Upper lobe of left lung (tissue), 6 donors: Measurements from ENCODE around the gene SHISA7. TPM values are rescaled to one million over a fixed set of nuclear protein-coding genes. Genes with fewer than 3 reads are reported as not detected.

Experiments
- ATAC-seq, 2 donors: fragments of 200-7000 bp; cut with Tn5 transposase; one replicate each; pipeline ENCODE4 v1.9.1; 2022; ENCODE audit warnings: mild to moderate bottlenecking in 2 of 2, moderate library complexity in 2 of 2; ENCODE audit not compliant: low FRiP score in 2 of 2
- DNase-seq, 2 donors: peaks; one replicate each; pipeline ENCODE4 v3.0.0-alpha.2; 2019 to 2020
- H3K27ac ChIP-seq, 4 donors: fragments of 200-600 bp; sonication (generic); one replicate each; pipeline ENCODE4 v1.5.1; 2016 to 2019
- H3K27me3 ChIP-seq, 4 donors: fragments of 200-600 bp; sonication (generic); one replicate each; pipeline ENCODE4 v1.5.1; 2017 to 2019
- H3K36me3 ChIP-seq, 4 donors: fragments of 200-600 bp; sonication (generic); one replicate each; pipeline ENCODE4 v1.5.1; 2016 to 2019
- H3K4me1 ChIP-seq, 4 donors: fragments of 200-600 bp; sonication (generic); one replicate each; pipeline ENCODE4 v1.5.1; 2018 to 2019
- H3K4me3 ChIP-seq, 4 donors: fragments of 200-600 bp; sonication (generic); one replicate each; pipeline ENCODE4 v1.5.1; 2017 to 2019; ENCODE audit warnings: mild to moderate bottlenecking in 2 of 4, moderate library complexity in 1 of 4
- H3K9me3 ChIP-seq, 4 donors: fragments of 200-600 bp; sonication (generic); one replicate each; pipeline ENCODE4 v1.5.1; 2018 to 2019
- EP300 ChIP-seq, 4 donors: sonication (generic); formaldehyde crosslinking; IDR thresholded peaks; one replicate each; pipeline ENCODE4 v1.5.1; 2017; ENCODE audit warnings: antibody characterized with exemption in 4 of 4, control low read depth in 2 of 4
- POLR2A ChIP-seq, 4 donors: fragments of 450-650 bp; IDR thresholded peaks; one replicate each; pipeline ENCODE4 v1.5.1; 2016 to 2017; ENCODE audit warnings: antibody characterized with exemption in 4 of 4, mild to moderate bottlenecking in 2 of 4
- POLR2AphosphoS5 ChIP-seq, 2 donors: sonication (generic); formaldehyde crosslinking; IDR thresholded peaks; one replicate each; pipeline ENCODE4 v1.5.1; 2017; ENCODE audit warnings: antibody characterized with exemption in 2 of 2
- WGBS, 2 donors: methylation state at CpG; one replicate each; pipeline ENCODE4 v1.1.5; 2017 to 2018; 5-methylcytosine and 5-hydroxymethylcytosine counted together
- total RNA-seq, 6 donors: library from RNA; depleted of rRNA in 4 of 6; stranded (reverse); fragments of >200 nt in 4 of 6; gene quantifications; one replicate each; pipeline versions ENCODE4 v1.1.0 to v1.2.1, GENCODE V29; 2016 to 2021
- TF ChIP-seq, protein P1 (sequence below), 6 experiments: fragments of 450-650 bp in 4 of 6; fragments of 200-600 bp in 2 of 6; sonication (generic) in 2 of 6; IDR thresholded peaks; one replicate each; pipeline ENCODE4 v1.5.1; 2016 to 2019; ENCODE audit warnings: antibody characterized with exemption in 6 of 6
- donor health status: DM: no; HTN: no; CAD: no; lungs with moderate emphysema.
- donor health status: DM: no; HTN: yes; CAD: no; lungs with severe emphysema.

Gene SHISA7
- total RNA-seq, 6 donors from 2014 or later, result not detected

DNA sequence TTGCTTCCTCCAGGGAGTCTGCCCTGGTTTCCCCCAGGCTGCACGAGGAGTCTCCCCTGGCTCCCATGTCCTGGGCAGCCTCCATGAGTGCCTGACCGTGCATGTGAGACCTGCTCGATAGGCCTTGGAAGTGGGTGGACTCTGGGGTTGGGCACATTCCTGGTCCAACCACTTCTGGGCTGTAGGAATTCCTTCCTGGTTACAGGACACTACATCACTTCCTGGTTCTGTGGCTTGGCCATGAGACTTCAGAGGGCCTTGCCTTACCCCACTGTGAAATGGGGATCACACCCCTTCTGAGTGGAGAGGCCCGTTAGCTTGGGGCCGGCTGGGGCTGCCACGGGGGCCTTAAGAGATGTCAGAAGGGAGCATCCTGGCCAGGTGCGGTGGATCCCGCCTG is 29.4 kb upstream of the SHISA7 start:
- Histone ChIP-seq H3K27ac (no peak overlapping the region), H3K9me3 (no peaks in the 10 kb centered on the region), H3K27me3 (no peaks in the 10 kb centered on the region), H3K4me1 (peaks cover 15 to 21% (median 17%) of the 10 kb centered on the region in 4 donors), H3K4me3 (no peak overlapping the region), H3K36me3 (no peaks in the 10 kb centered on the region)
- DNase-seq (peak; percentile 60 to 69), ATAC-seq (peak in 1 of 2 donors; percentile 45)
- 70 to 88% methylated on average over 2 to 5 of the region's 8 CpGs for WGBS, 2 donors
- TF ChIP-seq POLR2AphosphoS5 (IDR thresholded peaks at IDR 0.05) (peak in 1 of 2 donors; percentile 30), EP300 (IDR thresholded peaks at IDR 0.05) (no peak)

GRCh38 chr19:55471266-55471665 is 28.2 kb upstream of the SHISA7 start:
- Histone ChIP-seq H3K27ac (no peak overlapping the region), H3K36me3 (no peaks in the 10 kb centered on the region), H3K9me3 (no peaks in the 10 kb centered on the region), H3K4me1 (peaks cover 13 to 18% (median 15%) of the 10 kb centered on the region in 4 donors), H3K4me3 (no peak overlapping the region), H3K27me3 (no peaks in the 10 kb centered on the region)
- TF ChIP-seq EP300 (IDR thresholded peaks at IDR 0.05), result no peak
- no peak for TF ChIP-seq POLR2AphosphoS5 (IDR thresholded peaks at IDR 0.05)
- TF ChIP-seq, protein P1, sequence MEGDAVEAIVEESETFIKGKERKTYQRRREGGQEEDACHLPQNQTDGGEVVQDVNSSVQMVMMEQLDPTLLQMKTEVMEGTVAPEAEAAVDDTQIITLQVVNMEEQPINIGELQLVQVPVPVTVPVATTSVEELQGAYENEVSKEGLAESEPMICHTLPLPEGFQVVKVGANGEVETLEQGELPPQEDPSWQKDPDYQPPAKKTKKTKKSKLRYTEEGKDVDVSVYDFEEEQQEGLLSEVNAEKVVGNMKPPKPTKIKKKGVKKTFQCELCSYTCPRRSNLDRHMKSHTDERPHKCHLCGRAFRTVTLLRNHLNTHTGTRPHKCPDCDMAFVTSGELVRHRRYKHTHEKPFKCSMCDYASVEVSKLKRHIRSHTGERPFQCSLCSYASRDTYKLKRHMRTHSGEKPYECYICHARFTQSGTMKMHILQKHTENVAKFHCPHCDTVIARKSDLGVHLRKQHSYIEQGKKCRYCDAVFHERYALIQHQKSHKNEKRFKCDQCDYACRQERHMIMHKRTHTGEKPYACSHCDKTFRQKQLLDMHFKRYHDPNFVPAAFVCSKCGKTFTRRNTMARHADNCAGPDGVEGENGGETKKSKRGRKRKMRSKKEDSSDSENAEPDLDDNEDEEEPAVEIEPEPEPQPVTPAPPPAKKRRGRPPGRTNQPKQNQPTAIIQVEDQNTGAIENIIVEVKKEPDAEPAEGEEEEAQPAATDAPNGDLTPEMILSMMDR (IDR thresholded peaks at IDR 0.05), result no peak
- TF ChIP-seq POLR2A (IDR thresholded peaks at IDR 0.05), result no peak
- DNase-seq, result peak in 1 of 2 donors; percentile 22
- no peak for ATAC-seq
- WGBS, 2 donors, result 85 to 87% methylated on average over 13 of the region's 13 CpGs

- TF ChIP-seq EP300 (IDR thresholded peaks at IDR 0.05) (no peak), POLR2AphosphoS5 (IDR thresholded peaks at IDR 0.05) (no peak), POLR2A (IDR thresholded peaks at IDR 0.05) (no peak)
- TF ChIP-seq, protein P1 (IDR thresholded peaks at IDR 0.05), result no peak
- Histone ChIP-seq H3K4me1 (peaks cover 6 to 11% (median 9%) of the 10 kb centered on the region in 4 donors), H3K4me3 (no peak overlapping the region), H3K27me3 (no peaks in the 10 kb centered on the region), H3K36me3 (no peaks in the 10 kb centered on the region), H3K27ac (no peak overlapping the region), H3K9me3 (no peaks in the 10 kb centered on the region)
- no peak for ATAC-seq
- 6% methylated on average over 4 of the region's 4 CpGs; no CpG with 5 or more reads in 1 of the 2 donors for WGBS, 2 donors
- no peak for DNase-seq
Measured at GRCh38 chr19:55468054-55468393, 24.9 kb upstream of the SHISA7 start.

GRCh38 chr19:55467236-55468053 is 24.3 kb upstream of the SHISA7 start:
- H3K36me3 ChIP-seq, result no peaks in the 10 kb centered on the region
- H3K4me1 ChIP-seq, result peaks cover 10 to 14% (median 11%) of the 10 kb centered on the region in 4 donors
- no peaks in the 10 kb centered on the region for H3K9me3 ChIP-seq
- DNase-seq (peak; percentile 72 to 95), ATAC-seq (peak; percentile 89 to 96)
- 30 to 48% methylated on average over 18 to 29 of the region's 29 CpGs for WGBS, 2 donors
- H3K27me3 ChIP-seq, result no peaks in the 10 kb centered on the region
- H3K4me3 ChIP-seq, result no peak overlapping the region
- TF ChIP-seq POLR2A (IDR thresholded peaks at IDR 0.05) (no peak), EP300 (IDR thresholded peaks at IDR 0.05) (no peak), POLR2AphosphoS5 (IDR thresholded peaks at IDR 0.05) (no peak)
- TF ChIP-seq, protein P1 (IDR thresholded peaks at IDR 0.05), result peak; percentile 93 to 99 (median 95)
- no peak overlapping the region for H3K27ac ChIP-seq

DNA sequence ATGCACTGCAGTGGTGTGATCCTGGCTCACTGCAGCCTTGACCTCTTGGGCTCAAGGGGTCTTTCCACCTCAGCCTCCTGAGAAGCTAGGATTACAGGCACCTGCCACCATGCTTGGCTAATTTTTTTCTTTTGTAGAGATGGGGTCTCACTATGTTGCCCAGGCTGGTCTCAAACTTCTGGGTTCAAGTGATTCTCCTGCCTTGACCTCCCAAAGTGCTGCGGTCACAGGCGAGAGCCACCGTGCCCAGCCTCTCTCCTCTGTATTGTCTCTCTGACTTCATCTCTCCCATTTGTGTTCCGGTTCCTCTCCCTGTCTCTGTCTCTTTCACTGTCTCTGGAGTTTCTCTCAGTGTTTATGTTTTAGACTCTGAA is 23.1 kb upstream of the SHISA7 start:
- Histone ChIP-seq H3K9me3 (no peaks in the 10 kb centered on the region), H3K27ac (no peak overlapping the region), H3K4me3 (no peak overlapping the region), H3K27me3 (no peaks in the 10 kb centered on the region), H3K4me1 (peaks cover 13 to 18% (median 15%) of the 10 kb centered on the region in 4 donors), H3K36me3 (no peaks in the 10 kb centered on the region)
- DNase-seq (no peak), ATAC-seq (no peak)
- TF ChIP-seq POLR2A (IDR thresholded peaks at IDR 0.05) (no peak), POLR2AphosphoS5 (IDR thresholded peaks at IDR 0.05) (no peak), EP300 (IDR thresholded peaks at IDR 0.05) (no peak)
- TF ChIP-seq, protein P1 (IDR thresholded peaks at IDR 0.05), result no peak
- 73 to 97% methylated on average over 4 of the region's 4 CpGs for WGBS, 2 donors
